Thyroid gland (tissue), 4 donors: ENCODE measurements around the gene LDLRAD4. TPM values are rescaled to one million over a fixed set of nuclear protein-coding genes. Genes with fewer than 3 reads are reported as not detected.

Experiments used
- DNase-seq, 2 donors: peaks; one replicate each; pipeline ENCODE4 v3.0.0-alpha.2; 2019
- H3K27ac ChIP-seq, 3 donors: fragments of 200-600 bp; sonication (generic); 1 replicate in 2 of 3; 2 replicates in 1 of 3; pipeline ENCODE4 v1.5.1; 2016 to 2019; ENCODE audit warnings: mild to moderate bottlenecking in 1 of 3, moderate library complexity in 1 of 3
- H3K27me3 ChIP-seq: fragments of 200-600 bp; sonication (generic); one replicate; pipeline ENCODE4 v1.5.1; 2019
- H3K36me3 ChIP-seq, 2 donors: fragments of 200-600 bp; sonication (generic); one replicate each; pipeline ENCODE4 v1.5.1; 2016 to 2019
- H3K4me1 ChIP-seq, 2 donors: fragments of 200-600 bp; sonication (generic); one replicate each; pipeline ENCODE4 v1.5.1; 2017 to 2019
- H3K4me3 ChIP-seq, 3 donors: fragments of 200-600 bp; sonication (generic); replicated peaks in 1 of 3; 1 replicate in 2 of 3; 2 replicates in 1 of 3; pipeline ENCODE4 v1.5.1; 2016; ENCODE audit warnings: mild to moderate bottlenecking in 1 of 3
- H3K9me3 ChIP-seq: fragments of 200-600 bp; sonication (generic); one replicate; pipeline ENCODE4 v1.5.1; 2017
- POLR2A ChIP-seq, 2 donors: fragments of 450-650 bp; IDR thresholded peaks; one replicate each; pipeline ENCODE4 v1.6.1; 2017; ENCODE audit warnings: antibody characterized with exemption in 2 of 2, mild to moderate bottlenecking in 2 of 2, moderate library complexity in 1 of 2
- WGBS, 2 donors: methylation state at CpG; one replicate each; pipeline ENCODE4 v1.1.5; 2017; 5-methylcytosine and 5-hydroxymethylcytosine counted together
- intact Hi-C: fragments of 100-400 bp; cut with DNase I; formaldehyde crosslinking; loops from one replicate; pipeline ENCODE4 v1.15.1; 2023
- total RNA-seq, 4 donors: library from RNA; depleted of rRNA; stranded (reverse); fragments of >200 nt; gene quantifications; one replicate each; pipeline ENCODE4 v1.2.3, GENCODE V29; 2016
- TF ChIP-seq, protein P1 (sequence below), 6 experiments: fragments of 200-600 bp in 3 of 6; fragments of 450-650 bp in 3 of 6; sonication (generic) in 3 of 6; IDR thresholded peaks; one replicate each; pipeline ENCODE4 v1.5.1; 2016 to 2019; ENCODE audit warnings: antibody characterized with exemption in 6 of 6, mild to moderate bottlenecking in 2 of 6, inconsistent platforms in 1 of 6, moderate library complexity in 1 of 6

Gene LDLRAD4
- total RNA-seq, 4 donors from 2014 or later: 23.7 to 35.7 (median 29.7) TPM

- Histone ChIP-seq H3K9me3 (no peaks in the 10 kb centered on the region), H3K27me3 (no peaks in the 10 kb centered on the region), H3K4me1 (peaks cover 0 to 12% of the 10 kb centered on the region in 2 donors), H3K27ac (no peak overlapping the region), H3K4me3 (no peak overlapping the region), H3K36me3 (no peaks in the 10 kb centered on the region)
- intact Hi-C loops: no loop called here
- TF ChIP-seq, protein P1, sequence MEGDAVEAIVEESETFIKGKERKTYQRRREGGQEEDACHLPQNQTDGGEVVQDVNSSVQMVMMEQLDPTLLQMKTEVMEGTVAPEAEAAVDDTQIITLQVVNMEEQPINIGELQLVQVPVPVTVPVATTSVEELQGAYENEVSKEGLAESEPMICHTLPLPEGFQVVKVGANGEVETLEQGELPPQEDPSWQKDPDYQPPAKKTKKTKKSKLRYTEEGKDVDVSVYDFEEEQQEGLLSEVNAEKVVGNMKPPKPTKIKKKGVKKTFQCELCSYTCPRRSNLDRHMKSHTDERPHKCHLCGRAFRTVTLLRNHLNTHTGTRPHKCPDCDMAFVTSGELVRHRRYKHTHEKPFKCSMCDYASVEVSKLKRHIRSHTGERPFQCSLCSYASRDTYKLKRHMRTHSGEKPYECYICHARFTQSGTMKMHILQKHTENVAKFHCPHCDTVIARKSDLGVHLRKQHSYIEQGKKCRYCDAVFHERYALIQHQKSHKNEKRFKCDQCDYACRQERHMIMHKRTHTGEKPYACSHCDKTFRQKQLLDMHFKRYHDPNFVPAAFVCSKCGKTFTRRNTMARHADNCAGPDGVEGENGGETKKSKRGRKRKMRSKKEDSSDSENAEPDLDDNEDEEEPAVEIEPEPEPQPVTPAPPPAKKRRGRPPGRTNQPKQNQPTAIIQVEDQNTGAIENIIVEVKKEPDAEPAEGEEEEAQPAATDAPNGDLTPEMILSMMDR (IDR thresholded peaks at IDR 0.05): no peak
- no peak for TF ChIP-seq POLR2A (IDR thresholded peaks at IDR 0.05)
- DNase-seq: no peak
- WGBS, 2 donors: 94 to 97% methylated on average over 1 of the region's 1 CpG
Observed at GRCh38 chr18:13354402-13354801, 135.8 kb downstream of the LDLRAD4 start.

- Histone ChIP-seq H3K4me3 (no peak overlapping the region), H3K27ac (no peak overlapping the region), H3K4me1 (peaks cover 0 to 12% of the 10 kb centered on the region in 2 donors), H3K9me3 (no peaks in the 10 kb centered on the region), H3K27me3 (no peaks in the 10 kb centered on the region), H3K36me3 (no peaks in the 10 kb centered on the region)
- WGBS, 2 donors: 93 to 95% methylated on average over 6 of the region's 6 CpGs
- DNase-seq: no peak
- intact Hi-C loops: no loop called here
- no peak for TF ChIP-seq POLR2A (IDR thresholded peaks at IDR 0.05)
- TF ChIP-seq, protein P1 (IDR thresholded peaks at IDR 0.05): no peak
Observed at GRCh38 chr18:13356032-13356431, 137.5 kb downstream of the LDLRAD4 start.

DNA sequence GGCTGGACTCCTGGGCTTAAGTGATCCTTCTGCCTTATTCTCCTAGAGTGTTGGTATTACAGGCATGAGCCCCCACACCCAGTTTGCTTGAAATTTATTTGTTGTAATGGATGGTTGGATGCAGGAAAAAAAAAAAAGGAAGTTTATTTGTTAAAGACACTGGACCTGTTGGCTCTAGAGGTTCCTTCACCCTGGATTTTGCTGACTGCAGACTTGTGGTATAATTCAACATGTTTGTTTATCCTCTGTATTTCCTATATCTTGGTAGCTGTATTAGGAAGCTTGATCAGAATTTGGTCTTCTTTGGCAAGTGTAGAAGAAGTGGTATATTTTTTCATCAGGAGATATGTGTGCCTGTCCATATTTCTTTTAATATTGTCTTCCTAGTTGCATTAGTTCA is 138.7 kb downstream of the LDLRAD4 start:
- no peak for TF ChIP-seq POLR2A (IDR thresholded peaks at IDR 0.05)
- TF ChIP-seq, protein P1 (IDR thresholded peaks at IDR 0.05): no peak
- Histone ChIP-seq H3K27me3 (no peaks in the 10 kb centered on the region), H3K4me3 (no peak overlapping the region), H3K36me3 (no peaks in the 10 kb centered on the region), H3K9me3 (no peaks in the 10 kb centered on the region), H3K4me1 (peaks cover 0 to 12% of the 10 kb centered on the region in 2 donors), H3K27ac (no peak overlapping the region)
- no peak for DNase-seq
- intact Hi-C loops: no loop called here

DNA sequence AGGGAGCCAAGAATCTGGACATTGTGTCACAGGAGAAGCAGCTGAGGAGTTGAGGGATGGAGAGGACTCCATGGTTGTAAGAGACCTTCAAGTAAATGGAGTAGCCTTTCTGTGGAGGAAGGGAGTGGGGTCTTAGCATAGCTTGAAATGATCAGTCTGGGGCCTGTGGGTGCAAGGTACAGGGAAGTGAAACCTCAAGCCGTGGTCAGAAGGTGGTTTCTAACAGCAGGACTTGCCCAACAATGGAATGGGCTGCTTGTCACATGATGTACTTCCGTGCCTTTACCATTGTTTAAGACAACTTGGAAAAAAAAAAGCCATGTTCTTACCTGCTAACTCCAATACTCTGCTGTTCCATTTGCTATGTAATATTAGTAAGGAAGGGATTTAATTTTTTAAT is 140.7 kb downstream of the LDLRAD4 start:
- TF ChIP-seq, protein P1 (IDR thresholded peaks at IDR 0.05): no peak
- TF ChIP-seq POLR2A (IDR thresholded peaks at IDR 0.05): no peak
- 77 to 90% methylated on average over 2 of the region's 2 CpGs for WGBS, 2 donors
- Histone ChIP-seq H3K4me1 (peaks cover 0 to 7% of the 10 kb centered on the region in 2 donors), H3K36me3 (no peaks in the 10 kb centered on the region), H3K4me3 (no peak overlapping the region), H3K27me3 (no peaks in the 10 kb centered on the region), H3K27ac (no peak overlapping the region), H3K9me3 (no peaks in the 10 kb centered on the region)
- intact Hi-C loops: no loop called here
- DNase-seq: no peak

GRCh38 chr18:13361431-13361830 is 142.9 kb downstream of the LDLRAD4 start:
- no peak overlapping the region for H3K4me3 ChIP-seq
- peaks cover 0 to 7% of the 10 kb centered on the region in 2 donors for H3K4me1 ChIP-seq
- intact Hi-C loops: no loop called here
- H3K9me3 ChIP-seq: no peaks in the 10 kb centered on the region
- no peaks in the 10 kb centered on the region for H3K27me3 ChIP-seq
- H3K27ac ChIP-seq: no peak overlapping the region
- WGBS, 2 donors: 88 to 96% methylated on average over 3 of the region's 3 CpGs
- TF ChIP-seq, protein P1 (IDR thresholded peaks at IDR 0.05): no peak
- TF ChIP-seq POLR2A (IDR thresholded peaks at IDR 0.05): no peak
- no peak for DNase-seq
- H3K36me3 ChIP-seq: no peaks in the 10 kb centered on the region
